GM19193 (cell line): ENCODE measurements around the gene CDKL5.

Experiments used
- POLR2A ChIP-seq: IDR thresholded peaks from 4 replicates; pipeline ENCODE4 v1.6.1; 2011; ENCODE audit not compliant: insufficient read depth, insufficient read length; ENCODE audit errors: extremely low read depth

The CDKL5 gene

GRCh38 chrX:18425199-18426003 lies at the start of gene CDKL5:
TSS of gene CDKL5 (plus strand) at chrX:18425608. CDS start at chrX:18507097, 81,489 bp downstream.
- TF ChIP-seq POLR2A = no peak

GRCh38 chrX:18377796-18378195 lies 47.6 kb upstream of the CDKL5 start:
- no peak for TF ChIP-seq POLR2A

- TF ChIP-seq POLR2A = no peak
Observed at GRCh38 chrX:18389966-18390365, 35.4 kb upstream of the CDKL5 start.

GRCh38 chrX:18390941-18391538 lies 34.4 kb upstream of the CDKL5 start:
- TF ChIP-seq POLR2A = no peak

- TF ChIP-seq POLR2A = no peak
Observed at GRCh38 chrX:18394477-18394876, 30.9 kb upstream of the CDKL5 start.

GRCh38 chrX:18401848-18402213 lies 23.6 kb upstream of the CDKL5 start:
- no peak for TF ChIP-seq POLR2A

GRCh38 chrX:18406531-18407266 lies 18.7 kb upstream of the CDKL5 start:
- TF ChIP-seq POLR2A = no peak

- no peak for TF ChIP-seq POLR2A
Observed at GRCh38 chrX:18410038-18410437, 15.4 kb upstream of the CDKL5 start.

- TF ChIP-seq POLR2A = no peak
Observed at GRCh38 chrX:18415386-18415785, 10.0 kb upstream of the CDKL5 start.

- no peak for TF ChIP-seq POLR2A
Observed at GRCh38 chrX:18422325-18422724, 3.1 kb upstream of the CDKL5 start.

GRCh38 chrX:18422886-18423285 lies 2.5 kb upstream of the CDKL5 start:
- no peak for TF ChIP-seq POLR2A

GRCh38 chrX:18424482-18425198 lies 768 bp upstream of the CDKL5 start:
- no peak for TF ChIP-seq POLR2A

GRCh38 chrX:18426004-18426320 lies 554 bp downstream of the CDKL5 start:
- TF ChIP-seq POLR2A = no peak

- TF ChIP-seq POLR2A = no peak
Observed at GRCh38 chrX:18428006-18428405, 2.6 kb downstream of the CDKL5 start.

- no peak for TF ChIP-seq POLR2A
Observed at GRCh38 chrX:18434896-18435295, 9.5 kb downstream of the CDKL5 start.
